H1 (cell line): ENCODE measurements around the gene VIT.

Experiments used
- CEBPB ChIP-seq: IDR thresholded peaks from 2 replicates; pipeline ENCODE4 v1.6.1; 2012; ENCODE audit warnings: low read depth, low read length
- CHD2 ChIP-seq: IDR thresholded peaks from 2 replicates; pipeline ENCODE4 v1.6.1; 2012; ENCODE audit warnings: low read length, improper control_type of control experiment
- CTCF ChIP-seq, 3 experiments: IDR thresholded peaks; 1 replicate in 2 of 3; 2 replicates in 1 of 3; pipeline versions ENCODE4 v1.5.1 to v1.6.1; 2011; ENCODE audit warnings: low read length in 3 of 3, mild to moderate bottlenecking in 3 of 3, inconsistent platforms in 2 of 3, low read depth in 1 of 3, moderate library complexity in 1 of 3; ENCODE audit not compliant: insufficient read depth in 1 of 3; ENCODE audit errors: control extremely low read depth in 1 of 3
- EP300 ChIP-seq, 2 experiments: IDR thresholded peaks; 1 replicate in 1 of 2; 2 replicates in 1 of 2; pipeline ENCODE4 v1.6.1; 2011 to 2012; ENCODE audit warnings: low read depth in 2 of 2, low read length in 2 of 2, mild to moderate bottlenecking in 2 of 2, borderline replicate concordance in 1 of 2, inconsistent platforms in 1 of 2, moderate library complexity in 1 of 2
- POLR2A ChIP-seq, 2 experiments: IDR thresholded peaks; 1 replicate in 1 of 2; 2 replicates in 1 of 2; pipeline ENCODE4 v1.6.1; 2011; ENCODE audit warnings: low read depth in 2 of 2, low read length in 2 of 2, mild to moderate bottlenecking in 2 of 2; ENCODE audit errors: control extremely low read depth in 1 of 2
- POLR2AphosphoS5 ChIP-seq: IDR thresholded peaks from 2 replicates; pipeline ENCODE4 v1.6.1; 2011; ENCODE audit warnings: low read depth, low read length

DNA sequence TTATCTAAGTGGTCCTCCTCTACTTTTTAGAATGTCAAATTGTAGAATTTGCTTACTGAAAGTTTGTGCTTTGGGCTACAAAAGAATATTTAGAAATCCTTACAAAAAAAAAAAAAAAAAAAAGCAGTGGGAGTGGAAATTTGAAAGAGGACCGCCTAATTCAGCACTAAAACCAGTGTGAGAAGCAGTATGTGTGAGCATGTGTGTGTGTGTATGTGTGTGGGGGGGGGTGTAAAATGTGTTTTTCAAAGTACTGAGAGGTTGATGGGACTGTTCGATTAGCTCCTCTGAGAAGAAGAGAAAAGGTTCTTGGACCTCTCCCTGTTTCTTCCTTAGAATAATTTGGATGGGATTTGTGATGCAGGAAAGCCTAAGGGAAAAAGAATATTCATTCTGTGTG is at the start of gene VIT:
- no peak for TF ChIP-seq POLR2A (IDR thresholded peaks at IDR 0.05; ENCODE audit: control extremely low read depth in 1 of 2, low read depth in 2 of 2, low read length in 2 of 2)
- TF ChIP-seq CTCF (IDR thresholded peaks at IDR 0.05; ENCODE audit: control extremely low read depth in 1 of 3, insufficient read depth in 1 of 3, low read depth in 1 of 3, low read length in 3 of 3), result no peak
- TF ChIP-seq CEBPB, result no peak
- no peak for TF ChIP-seq EP300 (IDR thresholded peaks at IDR 0.05; ENCODE audit: borderline replicate concordance in 1 of 2, low read depth in 2 of 2, low read length in 2 of 2)
- TF ChIP-seq CHD2, result no peak
- TF ChIP-seq POLR2AphosphoS5, result no peak
